Erythroblast (primary cell): Measurements from ENCODE around the gene TRPM4.

Source experiments
- GATA1 ChIP-seq: IDR thresholded peaks from 2 replicates; pipeline ENCODE4 v1.6.1; 2011; ENCODE audit warnings: low read depth, mild to moderate bottlenecking, control low read depth, low read length, moderate library complexity
- POLR2A ChIP-seq: IDR thresholded peaks from 2 replicates; pipeline ENCODE4 v1.6.1; 2011; ENCODE audit warnings: mild to moderate bottlenecking, low read length

GRCh38 chr19:49241769-49242168 lies 84.2 kb downstream of the TRPM4 start:
- TF ChIP-seq POLR2A (no peak), GATA1 (no peak)
